HTR-8/SVneo (cell line): Measurements from ENCODE around the gene MAP1S.

Experiments
- DNase-seq: peaks from one replicate; pipeline ENCODE4 v3.0.0; 2011; ENCODE audit warnings: low spot score, mixed read lengths; ENCODE audit not compliant: insufficient read length
- FAIRE-seq: peaks from 2 replicates; lab custom pipeline; 2011; peaks lifted over from hg19 to GRCh38; lab: Jason Lieb, UNC

MAP1S gene

GRCh38 chr19:17726964-17727773 is 7.9 kb downstream of the MAP1S start:
- DNase-seq: no peak
- FAIRE-seq: no peak

GRCh38 chr19:17727843-17728242 is 8.6 kb downstream of the MAP1S start:
- DNase-seq (no peak), FAIRE-seq (no peak)

- DNase-seq: no peak
- FAIRE-seq: no peak
Measured at GRCh38 chr19:17733127-17733526, 13.8 kb downstream of the MAP1S start.

GRCh38 chr19:17734146-17734545 is 14.9 kb downstream of the MAP1S start:
- no peak for FAIRE-seq
- no peak for DNase-seq

- no peak for DNase-seq
- FAIRE-seq: no peak
Measured at GRCh38 chr19:17735410-17735809, 16.1 kb downstream of the MAP1S start.

DNA sequence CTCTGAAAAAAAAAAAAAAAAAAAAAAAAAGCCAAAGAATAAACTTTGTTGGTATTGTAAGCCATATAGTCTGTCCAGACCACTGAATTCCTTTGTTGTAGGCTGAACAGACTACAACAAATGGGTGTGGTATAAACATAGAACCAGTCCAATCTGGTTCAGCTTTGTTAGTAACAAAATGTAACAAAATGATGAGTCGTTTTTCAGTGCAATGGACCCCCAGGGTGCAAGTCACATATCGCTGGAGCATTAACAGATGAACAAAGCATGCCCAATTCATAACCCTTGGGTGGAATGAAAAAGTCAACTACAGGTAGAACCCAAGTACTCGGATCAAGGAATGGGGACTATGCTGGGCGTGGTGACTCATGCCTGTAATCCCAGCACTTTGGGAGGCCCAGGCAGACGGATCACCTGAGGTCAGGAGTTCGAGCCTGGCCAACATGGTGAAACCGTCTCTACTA is 18.4 kb downstream of the MAP1S start:
- FAIRE-seq (no peak), DNase-seq (no peak)

GRCh38 chr19:17739121-17739875 is 20.0 kb downstream of the MAP1S start:
- no peak for FAIRE-seq
- DNase-seq: no peak

GRCh38 chr19:17741456-17741855 is 22.2 kb downstream of the MAP1S start:
- FAIRE-seq (no peak), DNase-seq (no peak)

GRCh38 chr19:17743874-17744580 is 24.7 kb downstream of the MAP1S start:
- DNase-seq (no peak), FAIRE-seq (no peak)

DNA sequence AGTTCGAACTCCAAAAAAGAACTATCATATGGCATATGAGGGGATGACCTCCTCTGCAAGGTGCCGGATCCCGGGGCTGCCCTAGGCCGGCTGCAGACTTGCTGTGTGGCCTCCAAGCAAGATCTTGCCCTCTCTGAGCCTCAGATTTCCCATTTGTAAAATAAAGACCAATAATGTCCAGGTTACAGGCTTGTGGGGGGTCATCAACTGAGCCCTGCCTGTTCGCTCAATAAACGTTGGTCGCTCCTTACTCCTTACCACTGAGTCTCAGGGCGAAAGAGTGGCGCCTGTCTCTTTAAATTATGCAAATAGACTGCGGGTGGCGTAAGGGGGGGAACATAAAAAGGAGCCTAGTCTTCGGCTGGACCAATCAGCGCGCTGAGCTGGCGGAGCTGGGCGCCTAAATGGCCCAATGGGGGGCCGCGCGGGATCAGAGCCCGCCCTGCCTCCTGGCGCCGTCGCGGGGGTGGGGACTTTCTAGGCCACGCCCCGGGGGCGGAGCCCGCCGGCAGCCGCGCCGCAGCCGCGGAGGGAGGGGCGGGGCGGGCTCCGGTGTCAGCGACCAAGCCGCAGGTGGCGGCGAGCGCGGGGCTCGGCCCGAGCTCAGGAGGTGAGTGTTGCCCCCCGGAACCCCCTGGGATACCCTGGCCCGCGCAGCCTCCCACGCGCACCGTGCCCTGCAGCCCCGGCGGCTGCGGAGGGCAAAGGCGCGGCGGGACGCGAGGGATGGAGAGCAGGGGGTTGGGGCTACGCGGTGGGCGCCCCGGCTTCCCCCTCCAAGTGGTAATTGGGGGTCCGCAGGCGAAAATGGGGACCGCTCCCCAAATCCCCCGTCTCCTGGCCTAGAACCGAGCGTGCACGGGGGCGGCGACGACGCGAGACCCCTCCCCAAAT is 28.2 kb downstream of the MAP1S start:
- peak; percentile 46 for FAIRE-seq
- peak; percentile 98 for DNase-seq

GRCh38 chr19:17748884-17749638 is 29.8 kb downstream of the MAP1S start:
- DNase-seq (no peak), FAIRE-seq (no peak)

- no peak for DNase-seq
- FAIRE-seq: no peak
Measured at GRCh38 chr19:17749912-17750317, 30.6 kb downstream of the MAP1S start.

GRCh38 chr19:17751103-17751911 is 32.0 kb downstream of the MAP1S start, which contains the start of gene FCHO1:
Gene FCHO1, plus strand, starts transcription at chr19:17751477. Its CDS starts 3,688 bp downstream, at chr19:17755165.
- FAIRE-seq: no peak

GRCh38 chr19:17751912-17752273 is 32.6 kb downstream of the MAP1S start:
- DNase-seq (no peak), FAIRE-seq (no peak)

More at GRCh38 chr19:17751103-17751911, 32.0 kb downstream of the MAP1S start, which contains the start of gene FCHO1:
- DNase-seq: no peak

- DNase-seq: no peak
- FAIRE-seq: no peak
Measured at GRCh38 chr19:17752865-17753639, 33.8 kb downstream of the MAP1S start.

DNA sequence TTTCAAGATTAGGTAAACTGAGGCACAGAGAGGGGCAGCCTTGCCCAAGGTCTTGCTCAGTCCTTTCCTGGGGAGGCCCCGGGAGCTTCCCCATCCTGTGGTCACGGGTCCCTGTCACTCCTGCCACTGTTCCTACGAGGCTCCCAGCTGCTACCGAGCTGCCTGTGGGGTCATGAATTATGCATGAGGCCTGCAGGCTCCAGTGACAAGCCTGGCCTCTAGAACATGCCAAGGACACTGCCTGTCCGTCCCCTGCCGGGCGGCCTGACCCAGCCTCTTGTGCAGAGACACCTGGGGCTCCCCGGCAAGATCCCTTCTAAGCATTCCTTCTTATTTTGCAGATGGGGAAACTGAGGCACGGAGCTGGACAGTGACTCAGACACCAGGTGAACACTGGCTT is 34.7 kb downstream of the MAP1S start:
- FAIRE-seq: no peak
- DNase-seq: no peak

- no peak for DNase-seq
- FAIRE-seq: no peak
Measured at GRCh38 chr19:17754634-17755442, 35.6 kb downstream of the MAP1S start.
